ENCODE measurements around the gene NUP37. TPM values are rescaled to one million over a fixed set of nuclear protein-coding genes. Genes with fewer than 3 reads are reported as not detected.

NUP37 gene
- 81.6 and 84.3 TPM in 2 replicates for total RNA-seq (2014; rRNA removed)
- percentile 83 among the genes with signal in this experiment for Bru-seq, nascent RNA
- percentile 68 among the genes with signal in this experiment for BruChase-seq, experiment 1, labeled RNA remaining after a 6-hour chase
- BruChase-seq, experiment 2, labeled RNA remaining after a 2-hour chase, result percentile 61 among the genes with signal in this experiment
- long read RNA-seq, transcript NUP37-209 (10 exons, 2,372 nt), result major isoform, 21 of 24 reads
- long read RNA-seq, partial matches to known transcripts, result 0 of 24 reads
- long read RNA-seq, other reads (novel, unspliced or antisense), result 1 of 24 reads

GRCh38 chr12:102119674-102120563 lies at the start of gene NUP37, which contains the start of gene PARPBP:
Gene NUP37 (minus strand): TSS chr12:102120114. CDS start chr12:102118518, 1,596 bp downstream.
Gene PARPBP (plus strand): TSS chr12:102120183. CDS start chr12:102123889, 3,706 bp downstream.
- TF ChIP-seq EZH2 (IDR thresholded peaks at IDR 0.05; ENCODE audit: low read length, unreplicated experiment) (no peak), EZH2phosphoT487 (IDR thresholded peaks at IDR 0.05; ENCODE audit: borderline replicate concordance, low read length) (no peak)
- TF ChIP-seq, protein P1, sequence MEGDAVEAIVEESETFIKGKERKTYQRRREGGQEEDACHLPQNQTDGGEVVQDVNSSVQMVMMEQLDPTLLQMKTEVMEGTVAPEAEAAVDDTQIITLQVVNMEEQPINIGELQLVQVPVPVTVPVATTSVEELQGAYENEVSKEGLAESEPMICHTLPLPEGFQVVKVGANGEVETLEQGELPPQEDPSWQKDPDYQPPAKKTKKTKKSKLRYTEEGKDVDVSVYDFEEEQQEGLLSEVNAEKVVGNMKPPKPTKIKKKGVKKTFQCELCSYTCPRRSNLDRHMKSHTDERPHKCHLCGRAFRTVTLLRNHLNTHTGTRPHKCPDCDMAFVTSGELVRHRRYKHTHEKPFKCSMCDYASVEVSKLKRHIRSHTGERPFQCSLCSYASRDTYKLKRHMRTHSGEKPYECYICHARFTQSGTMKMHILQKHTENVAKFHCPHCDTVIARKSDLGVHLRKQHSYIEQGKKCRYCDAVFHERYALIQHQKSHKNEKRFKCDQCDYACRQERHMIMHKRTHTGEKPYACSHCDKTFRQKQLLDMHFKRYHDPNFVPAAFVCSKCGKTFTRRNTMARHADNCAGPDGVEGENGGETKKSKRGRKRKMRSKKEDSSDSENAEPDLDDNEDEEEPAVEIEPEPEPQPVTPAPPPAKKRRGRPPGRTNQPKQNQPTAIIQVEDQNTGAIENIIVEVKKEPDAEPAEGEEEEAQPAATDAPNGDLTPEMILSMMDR (conservative IDR thresholded peaks at IDR 0.05; ENCODE audit: low read depth, low read length), result no peak

DNA sequence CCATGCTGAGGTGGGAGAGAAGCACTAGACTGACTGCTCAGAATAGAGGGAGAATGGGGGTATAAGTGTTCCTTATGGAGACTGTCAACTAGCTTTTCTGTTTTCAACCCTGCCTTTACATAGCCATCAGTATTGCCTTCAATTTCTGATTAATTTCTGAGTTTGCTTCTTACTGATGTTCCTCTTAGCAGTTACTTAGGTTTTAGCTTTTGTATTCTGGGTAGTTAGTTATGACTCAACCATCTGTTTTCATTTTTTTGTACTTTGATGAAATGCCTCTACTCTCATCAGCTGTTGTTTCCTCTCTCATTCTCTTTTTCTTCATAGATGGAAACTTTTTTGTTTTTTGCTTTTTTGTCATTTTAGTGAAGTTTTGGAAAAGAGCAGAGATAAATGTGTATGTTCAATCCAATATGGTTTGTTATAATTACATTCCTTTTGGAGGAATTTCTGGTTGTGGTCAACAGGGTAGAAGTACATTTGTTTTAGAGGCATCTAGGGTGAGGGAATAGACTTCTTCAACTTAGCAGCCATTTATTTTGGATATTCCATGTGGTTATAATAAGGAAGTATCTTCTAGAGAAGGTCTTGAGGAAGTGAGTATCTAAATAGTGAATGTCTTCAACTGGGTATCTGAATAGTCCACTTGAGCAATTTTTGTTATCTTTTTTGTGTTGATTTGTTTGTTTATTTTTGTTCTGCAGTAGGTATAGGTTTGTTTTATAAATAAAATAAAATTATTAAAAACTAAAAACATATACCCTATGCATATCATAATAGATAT lies 48.1 kb upstream of the NUP37 start:
- DNase-seq (no peak), ATAC-seq (no peak)
- Histone ChIP-seq H3F3A (ENCODE audit: low read length, unreplicated experiment) (no peaks in the 10 kb centered on the region), H4K20me1 (ENCODE audit: low read length) (no peaks in the 10 kb centered on the region), H3K9me2 (replicated peaks; ENCODE audit: low read length) (no peaks in the 10 kb centered on the region), H3K27ac (ENCODE audit: low read length) (no peak overlapping the region), H3K27me3 (ENCODE audit: low read length) (no peaks in the 10 kb centered on the region), H3K9ac (ENCODE audit: low read length) (no peak overlapping the region), H3K79me2 (ENCODE audit: low read length) (no peaks in the 10 kb centered on the region), H2AFZ (ENCODE audit: low read length) (no peak overlapping the region), H3K4me2 (ENCODE audit: low read length) (no peak overlapping the region), H3K4me3 (ENCODE audit: low read length) (no peak overlapping the region), H3K4me1 (ENCODE audit: insufficient read depth, low read length) (no peaks in the 10 kb centered on the region), H3K9me3 (ENCODE audit: low read length) (no peaks in the 10 kb centered on the region), H3K36me3 (ENCODE audit: low read depth, low read length) (peaks cover 14% of the 10 kb centered on the region; the same call in 1 of the 2 replicates)
- POLR2A ChIA-PET (ENCODE audit: unreplicated experiment), result no interaction called here
- intact Hi-C loops (cut with micrococcal nuclease), result no loop called here
- TF ChIP-seq EZH2 (IDR thresholded peaks at IDR 0.05; ENCODE audit: low read length, unreplicated experiment) (no peak), EZH2phosphoT487 (IDR thresholded peaks at IDR 0.05; ENCODE audit: borderline replicate concordance, low read length) (no peak)
- TF ChIP-seq, protein P1 (conservative IDR thresholded peaks at IDR 0.05; ENCODE audit: low read depth, low read length), result no peak
- BruUV-seq (replicated peaks), result no TSS peak
- CTCF ChIA-PET, result no interaction called here

More at GRCh38 chr12:102119674-102120563, at the start of gene NUP37, which contains the start of gene PARPBP:
- no peaks in the 10 kb centered on the region for H3F3A ChIP-seq (ENCODE audit: low read length, unreplicated experiment)
- intact Hi-C loops (cut with micrococcal nuclease), result loop anchor here (1.0 kb wide), 1 partner anchor 59 kb away; the partner anchor contains the start of gene WASHC3
- peak within 1 kb of the TSS; percentile 94 for H3K4me2 ChIP-seq (ENCODE audit: low read length)
- H4K20me1 ChIP-seq (ENCODE audit: low read length), result no peaks in the 10 kb centered on the region
- no peaks in the 10 kb centered on the region for H3K9me3 ChIP-seq (ENCODE audit: low read length)
- POLR2A ChIA-PET (ENCODE audit: unreplicated experiment), result interaction anchor here (0.6 kb wide), 1 partner anchor 713 kb away, joined by 4 read pairs; no protein-coding TSS in a partner anchor
- H3K27ac ChIP-seq (ENCODE audit: low read length), result peak within 1 kb of the TSS; percentile 85
- H3K4me1 ChIP-seq (ENCODE audit: insufficient read depth, low read length), result peaks cover 28% of the 10 kb centered on the region
- H3K9me2 ChIP-seq (replicated peaks; ENCODE audit: low read length), result no peaks in the 10 kb centered on the region
- peak within 1 kb of the TSS; percentile 96 for H3K9ac ChIP-seq (ENCODE audit: low read length)
- BruUV-seq (replicated peaks), result TSS peak; percentile 65
- no peaks in the 10 kb centered on the region for H3K27me3 ChIP-seq (ENCODE audit: low read length)
- H3K4me3 ChIP-seq (ENCODE audit: low read length), result peak within 1 kb of the TSS; percentile 98
- ATAC-seq (peak; percentile 90), DNase-seq (peak; percentile 96)
- H2AFZ ChIP-seq (ENCODE audit: low read length), result peak within 1 kb of the TSS; percentile 92
- CTCF ChIA-PET, result no interaction called here
- peaks cover 36% of the 10 kb centered on the region for H3K36me3 ChIP-seq (ENCODE audit: low read depth, low read length)
- H3K79me2 ChIP-seq (ENCODE audit: low read length), result peaks cover 62% of the 10 kb centered on the region

Data from PC-3 (cell line).